Activated T-helper 1 cell treated with anti-CD3 and anti-CD28 coated beads, Interleukin-2, amount 50 U/mL, for 16 hours (primary cell): Measurements from ENCODE around the gene TNFAIP2.

Source experiments
- DNase-seq, 2 donors: peaks; one replicate each; pipeline ENCODE4 v3.0.0-alpha.2; 2020; ENCODE audit warnings: low read depth in 1 of 2, low spot score in 1 of 2

The TNFAIP2 gene

GRCh38 chr14:103186241-103186822 is 63.1 kb downstream of the TNFAIP2 start:
- no peak for DNase-seq
